ENCODE measurements around the gene MAGEA2. TPM values are rescaled to one million over a fixed set of nuclear protein-coding genes. Genes with fewer than 3 reads are reported as not detected.

MAGEA2 gene
- total RNA-seq, 2 experiments from 2014 or later = not detected

Other genes with a start within 250 kb of the MAGEA2 start
- under 1 TPM in 1 of 2 experiments, not detected in 1; 0.02 TPM for gene GABRQ, start 115.9 kb downstream of the MAGEA2 start, total RNA-seq
- not detected for gene MAGEA3, start 55.0 kb downstream of the MAGEA2 start, total RNA-seq
- gene CSAG2, start 44.6 kb downstream of the MAGEA2 start, total RNA-seq = under 1 TPM in 1 of 2 experiments, not detected in 1; 0.23 TPM
- not detected for gene MAGEA2B, start 39.2 kb downstream of the MAGEA2 start, total RNA-seq
- not detected for gene CSAG1, start 20.1 kb downstream of the MAGEA2 start, total RNA-seq
- not detected for gene MAGEA12, start 20.1 kb downstream of the MAGEA2 start, total RNA-seq
- under 1 TPM; 0.23 to 0.55 TPM for gene CSAG3, start 5.4 kb upstream of the MAGEA2 start, total RNA-seq
- not detected for gene MAGEA6, start 15.8 kb upstream of the MAGEA2 start, total RNA-seq
- 10 to 100 TPM; 11.2 to 13.1 TPM for gene CETN2, start 76.9 kb upstream of the MAGEA2 start, total RNA-seq
- gene NSDHL, start 77.2 kb upstream of the MAGEA2 start, total RNA-seq = 10 to 100 TPM; 20.0 to 20.6 TPM
- 1 to 10 TPM; 2.0 to 2.1 TPM for gene ZNF185, start 144.2 kb upstream of the MAGEA2 start, total RNA-seq
- gene PNMA5, start 240.3 kb upstream of the MAGEA2 start, total RNA-seq = under 1 TPM in 1 of 2 experiments, not detected in 1; 0.05 TPM

Measured in activated CD4-positive, alpha-beta T cell treated with anti-CD3 and anti-CD28 coated beads for 36 hours (primary cell).